HG03457 (cell line): ENCODE data around the gene SEC22C.
A peak's percentile ranks its signal among the peaks of the same experiment; 100 is the strongest.
"Not testable (repeated sequence)": the region's sequence is repeated elsewhere in the genome, so short reads cannot be mapped to it uniquely, and the experiment has no call there.

Experiments used
- ATAC-seq: cut with Tn5 transposase; IDR thresholded peaks from one replicate; pipeline ENCODE4 v1.9.1; 2021; ENCODE audit warnings: moderate number of reproducible peaks; ENCODE audit not compliant: unreplicated experiment

Gene SEC22C

GRCh38 chr3:42582474-42583070 lies 805 bp upstream of the SEC22C start:
- no peak for ATAC-seq

- no peak for ATAC-seq
Observed at GRCh38 chr3:42581400-42581708, 413 bp downstream of the SEC22C start.

- ATAC-seq: not testable (repeated sequence)
Observed at GRCh38 chr3:42579346-42579745, 2.4 kb downstream of the SEC22C start.

GRCh38 chr3:42578054-42578453 lies 3.7 kb downstream of the SEC22C start:
- ATAC-seq: no peak

GRCh38 chr3:42575137-42575741 lies 6.5 kb downstream of the SEC22C start:
- no peak for ATAC-seq

GRCh38 chr3:42572278-42572677 lies 9.5 kb downstream of the SEC22C start:
- ATAC-seq: no peak

GRCh38 chr3:42569593-42570142 lies 12.1 kb downstream of the SEC22C start:
- no peak for ATAC-seq

- no peak for ATAC-seq
Observed at GRCh38 chr3:42562047-42562907, 19.5 kb downstream of the SEC22C start.

- ATAC-seq: no peak
Observed at GRCh38 chr3:42557854-42558253, 23.9 kb downstream of the SEC22C start.

- ATAC-seq: not testable (repeated sequence)
Observed at GRCh38 chr3:42556817-42557216, 24.9 kb downstream of the SEC22C start.

GRCh38 chr3:42556089-42556632 lies 25.6 kb downstream of the SEC22C start:
- peak; percentile 67 for ATAC-seq

- ATAC-seq: no peak
Observed at GRCh38 chr3:42552830-42553229, 28.9 kb downstream of the SEC22C start.

- no peak for ATAC-seq
Observed at GRCh38 chr3:42550250-42550649, 31.5 kb downstream of the SEC22C start.

GRCh38 chr3:42549131-42549530 lies 32.6 kb downstream of the SEC22C start:
- ATAC-seq: no peak

- no peak for ATAC-seq
Observed at GRCh38 chr3:42547401-42547945, 34.3 kb downstream of the SEC22C start.

- no peak for ATAC-seq
Observed at GRCh38 chr3:42546691-42547213, 35.0 kb downstream of the SEC22C start.

GRCh38 chr3:42545284-42545900 lies 36.4 kb downstream of the SEC22C start:
- no peak for ATAC-seq

GRCh38 chr3:42544492-42545283 lies 37.1 kb downstream of the SEC22C start:
- ATAC-seq: no peak

- no peak for ATAC-seq
Observed at GRCh38 chr3:42541079-42541478, 40.7 kb downstream of the SEC22C start.
